CD4-positive, alpha-beta T cell treated with Interleukin-10 for 1 hour (primary cell): ENCODE measurements around the gene SLC7A9.
"Not testable (repeated sequence)": the region's sequence is repeated elsewhere in the genome, so short reads cannot be mapped to it uniquely, and the experiment has no call there.

Experiments
- DNase-seq: peaks from one replicate; pipeline ENCODE4 v3.0.0-alpha.2; 2020

SLC7A9 gene

GRCh38 chr19:32863301-32863700 is 6.3 kb downstream of the SLC7A9 start:
- no peak for DNase-seq

GRCh38 chr19:32862741-32863140 is 6.8 kb downstream of the SLC7A9 start:
- no peak for DNase-seq

- no peak for DNase-seq
Observed at GRCh38 chr19:32862173-32862572, 7.4 kb downstream of the SLC7A9 start.

GRCh38 chr19:32861596-32861995 is 8.0 kb downstream of the SLC7A9 start:
- no peak for DNase-seq

GRCh38 chr19:32859591-32859990 is 10.0 kb downstream of the SLC7A9 start:
- DNase-seq, result no peak

- DNase-seq, result no peak
Observed at GRCh38 chr19:32858559-32858958, 11.0 kb downstream of the SLC7A9 start.

GRCh38 chr19:32858155-32858554 is 11.4 kb downstream of the SLC7A9 start:
- DNase-seq, result no peak

- no peak for DNase-seq
Observed at GRCh38 chr19:32857584-32857983, 12.0 kb downstream of the SLC7A9 start.

GRCh38 chr19:32856818-32857217 is 12.7 kb downstream of the SLC7A9 start:
- not testable (repeated sequence) for DNase-seq

GRCh38 chr19:32852216-32852615 is 17.4 kb downstream of the SLC7A9 start:
- no peak for DNase-seq

GRCh38 chr19:32848035-32848434 is 21.5 kb downstream of the SLC7A9 start:
- DNase-seq, result not testable (repeated sequence)

GRCh38 chr19:32843716-32844245 is 25.8 kb downstream of the SLC7A9 start:
- no peak for DNase-seq

GRCh38 chr19:32842061-32842460 is 27.5 kb downstream of the SLC7A9 start:
- no peak for DNase-seq

GRCh38 chr19:32837531-32837930 is 32.0 kb downstream of the SLC7A9 start:
- DNase-seq, result no peak

GRCh38 chr19:32833388-32833787 is 36.2 kb downstream of the SLC7A9 start:
- not testable (repeated sequence) for DNase-seq

- DNase-seq, result not testable (repeated sequence)
Observed at GRCh38 chr19:32832825-32833224, 36.7 kb downstream of the SLC7A9 start.

GRCh38 chr19:32832094-32832493 is 37.5 kb downstream of the SLC7A9 start:
- DNase-seq, result not testable (repeated sequence)

- no peak for DNase-seq
Observed at GRCh38 chr19:32831611-32832010, 38.0 kb downstream of the SLC7A9 start.

GRCh38 chr19:32830231-32831014 is 39.1 kb downstream of the SLC7A9 start:
- no peak for DNase-seq

GRCh38 chr19:32829345-32829896 is 40.1 kb downstream of the SLC7A9 start:
- DNase-seq, result no peak

- no peak for DNase-seq
Observed at GRCh38 chr19:32828643-32829344, 40.8 kb downstream of the SLC7A9 start.

GRCh38 chr19:32828139-32828538 is 41.4 kb downstream of the SLC7A9 start:
- DNase-seq, result no peak

- DNase-seq, result no peak
Observed at GRCh38 chr19:32824916-32825608, 44.5 kb downstream of the SLC7A9 start.
